Measurements from ENCODE around the gene COX8A.

- TF ChIP-seq CTCF (conservative IDR thresholded peaks at IDR 0.05; ENCODE audit: low read depth, low read length) (no peak), EZH2phosphoT487 (IDR thresholded peaks at IDR 0.05; ENCODE audit: borderline replicate concordance, low read length) (no peak), EZH2 (IDR thresholded peaks at IDR 0.05; ENCODE audit: low read length, unreplicated experiment) (no peak)
Measured at GRCh38 chr11:63979426-63979825, 5.0 kb downstream of the COX8A start.

All from PC-3 (cell line).